Raji (cell line): ENCODE results near the gene ZNF26.

Experiments
- POLR2A ChIP-seq: IDR thresholded peaks from 2 replicates; pipeline ENCODE4 v1.6.1; 2011; ENCODE audit warnings: low read depth, low read length, control low read depth; ENCODE audit not compliant: insufficient read depth

The ZNF26 gene

DNA sequence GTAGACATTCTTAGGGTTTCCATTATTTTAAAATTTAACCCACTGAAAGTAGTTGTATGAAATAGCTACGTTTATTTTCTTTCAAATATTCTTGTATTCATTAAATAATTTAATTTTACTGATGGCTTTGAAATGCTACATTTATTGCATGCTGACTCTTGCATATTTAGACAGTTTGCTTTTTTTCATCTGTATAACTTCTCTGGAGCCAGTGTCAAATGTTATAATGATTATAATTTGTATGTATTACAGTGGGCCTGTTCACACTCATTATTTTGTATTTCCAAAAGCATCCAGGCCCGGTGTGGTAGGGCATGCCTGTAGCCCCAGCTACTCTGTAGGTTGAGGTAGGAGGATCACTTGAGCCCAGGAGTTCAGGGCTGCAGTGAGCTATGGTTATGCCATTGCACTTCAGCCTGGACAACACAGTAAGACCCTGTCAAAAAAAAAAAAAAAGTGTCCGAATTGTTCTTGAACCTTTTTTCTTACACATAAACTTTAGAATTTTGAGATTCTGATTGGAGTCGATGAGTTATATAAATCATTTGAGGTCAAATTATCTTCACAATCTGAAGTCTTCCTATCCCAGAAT is 52.0 kb downstream of the ZNF26 start:
- TF ChIP-seq POLR2A: no peak

DNA sequence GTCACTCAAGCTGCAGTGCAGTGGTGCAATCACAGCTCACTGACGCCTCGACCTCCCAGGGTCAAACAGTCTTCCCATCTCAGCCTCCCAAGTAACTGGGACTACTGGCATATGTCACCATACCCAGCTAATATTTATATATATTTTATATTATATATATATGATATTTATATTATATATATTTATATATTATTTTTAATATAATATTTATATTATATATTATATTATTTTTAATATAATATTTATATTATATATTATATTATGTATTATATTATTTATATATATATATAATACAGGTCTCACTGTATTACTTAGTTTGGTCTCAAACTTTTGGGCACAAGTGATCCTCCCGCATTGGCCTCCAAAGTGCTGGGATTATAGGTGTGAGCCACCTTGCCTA is 60.5 kb downstream of the ZNF26 start:
- no peak for TF ChIP-seq POLR2A

- no peak for TF ChIP-seq POLR2A
Measured at GRCh38 chr12:133057446-133057845, 71.3 kb downstream of the ZNF26 start.

DNA sequence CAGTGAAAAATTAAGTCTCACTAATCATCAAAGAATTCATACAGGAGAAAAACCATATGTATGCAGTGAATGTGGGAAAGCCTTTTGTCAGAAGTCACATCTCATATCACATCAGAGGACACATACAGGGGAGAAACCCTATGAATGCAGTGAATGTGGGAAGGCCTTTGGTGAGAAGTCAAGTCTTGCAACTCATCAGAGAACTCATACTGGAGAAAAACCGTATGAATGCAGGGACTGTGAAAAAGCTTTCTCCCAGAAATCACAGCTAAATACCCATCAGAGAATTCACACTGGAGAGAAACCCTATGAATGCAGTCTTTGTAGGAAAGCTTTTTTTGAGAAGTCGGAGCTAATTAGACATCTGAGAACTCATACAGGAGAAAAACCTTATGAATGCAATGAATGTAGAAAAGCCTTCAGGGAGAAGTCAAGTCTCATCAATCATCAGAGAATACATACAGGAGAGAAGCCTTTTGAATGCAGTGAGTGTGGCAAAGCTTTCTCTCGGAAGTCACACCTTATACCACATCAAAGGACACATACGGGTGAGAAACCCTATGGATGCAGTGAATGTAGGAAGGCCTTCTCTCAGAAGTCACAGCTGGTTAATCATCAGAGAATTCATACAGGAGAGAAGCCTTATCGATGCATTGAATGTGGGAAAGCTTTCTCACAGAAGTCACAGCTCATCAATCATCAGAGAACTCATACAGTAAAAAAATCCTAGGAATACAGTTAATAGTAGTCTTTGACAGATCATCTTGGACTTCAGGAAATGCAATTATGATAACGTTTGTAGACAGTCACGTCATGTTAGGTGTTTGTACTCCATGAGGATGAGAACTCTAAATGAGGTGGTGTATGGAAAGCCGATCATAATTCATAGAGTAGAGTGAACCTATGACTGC is 72.3 kb downstream of the ZNF26 start:
- TF ChIP-seq POLR2A: no peak

DNA sequence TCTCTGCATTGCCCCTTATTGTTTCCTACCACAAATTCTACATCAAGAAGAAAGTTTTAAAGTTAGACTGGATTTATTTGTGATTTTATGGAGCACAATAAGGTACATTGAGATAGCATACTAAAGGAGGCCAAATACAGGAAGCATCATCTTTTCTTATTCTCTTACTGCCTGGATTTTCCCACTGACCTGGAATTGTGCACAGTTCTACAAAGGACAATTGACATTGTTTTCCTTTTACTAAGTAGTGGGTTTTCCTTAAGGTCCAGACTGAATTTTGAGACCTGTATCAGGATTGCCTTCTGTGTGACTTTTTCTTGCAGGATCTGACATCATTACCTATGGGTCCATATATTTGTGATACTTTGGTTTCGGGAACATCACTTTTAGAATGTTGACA is 75.8 kb downstream of the ZNF26 start:
- no peak for TF ChIP-seq POLR2A

DNA sequence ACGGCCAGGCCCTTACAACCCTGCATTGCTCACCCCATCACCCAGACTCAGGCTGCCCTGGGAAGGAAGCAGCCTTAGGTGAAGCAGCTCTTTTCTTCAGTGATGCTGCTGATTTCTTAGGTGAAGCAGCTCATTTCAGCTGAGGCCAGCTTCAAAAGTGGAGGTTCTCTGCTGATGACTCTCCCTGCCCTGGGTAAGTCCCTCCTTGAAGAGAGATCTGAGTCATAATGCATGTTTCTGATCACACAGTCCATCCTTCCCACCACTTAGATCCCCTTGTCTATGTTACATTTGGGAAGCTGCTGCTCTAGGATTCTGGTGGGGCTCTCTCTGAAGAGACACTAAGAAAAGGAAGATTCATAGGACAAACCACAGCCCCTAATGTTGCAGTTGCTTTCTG is 77.4 kb downstream of the ZNF26 start:
- no peak for TF ChIP-seq POLR2A

- no peak for TF ChIP-seq POLR2A
Measured at GRCh38 chr12:133073836-133074235, 87.7 kb downstream of the ZNF26 start.
